Right lobe of liver (tissue), 6 donors: Measurements from ENCODE around the gene IPO13. TPM values are rescaled to one million over a fixed set of nuclear protein-coding genes. Genes with fewer than 3 reads are reported as not detected.
A peak's percentile ranks its signal among the peaks of the same experiment; 100 is the strongest.

ENCODE experiments used
- ATAC-seq, 4 donors: fragments of 200-7000 bp; cut with Tn5 transposase; one replicate each; pipeline ENCODE4 v1.9.1; 2020; ENCODE audit warnings: mild to moderate bottlenecking in 4 of 4, moderate library complexity in 4 of 4
- DNase-seq, 3 donors: peaks; one replicate each; pipeline ENCODE4 v3.0.0-alpha.2; 2020
- H3K27ac ChIP-seq, 3 donors: fragments of 200-600 bp; one replicate each; pipeline ENCODE4 v1.8.0; 2022
- H3K27me3 ChIP-seq, 2 donors: fragments of 200-600 bp; one replicate each; pipeline ENCODE4 v1.8.0; 2022
- H3K36me3 ChIP-seq, 4 donors: fragments of 200-600 bp; sonication (generic) in 1 of 4; one replicate each; pipeline versions ENCODE4 v1.5.1 to v1.8.0; 2017 to 2022; ENCODE audit warnings: control low read depth in 1 of 4
- H3K4me1 ChIP-seq, 4 donors: fragments of 200-600 bp; sonication (generic) in 1 of 4; one replicate each; pipeline versions ENCODE4 v1.5.1 to v1.8.0; 2017 to 2022; ENCODE audit warnings: control low read depth in 1 of 4
- H3K4me3 ChIP-seq, 3 donors: fragments of 200-600 bp; one replicate each; pipeline ENCODE4 v1.8.0; 2022
- H3K9me3 ChIP-seq, 4 donors: fragments of 200-600 bp; sonication (generic) in 1 of 4; one replicate each; pipeline versions ENCODE4 v1.5.1 to v1.8.0; 2017 to 2022; ENCODE audit warnings: control low read depth in 1 of 4
- CTCF ChIP-seq, 4 donors: fragments of 200-600 bp in 3 of 4; fragments of 450-650 bp in 1 of 4; IDR thresholded peaks; one replicate each; pipeline versions ENCODE4 v1.5.1 to v1.8.0; 2016 to 2022; ENCODE audit warnings: antibody characterized with exemption in 4 of 4, mild to moderate bottlenecking in 2 of 4
- POLR2A ChIP-seq: fragments of 450-650 bp; IDR thresholded peaks from one replicate; pipeline ENCODE4 v1.6.1; 2017; ENCODE audit warnings: antibody characterized with exemption, mild to moderate bottlenecking
- WGBS: methylation state at CpG from one replicate; pipeline ENCODE4 v1.1.6; 2018; ENCODE audit warnings: low coverage, low lambda C conversion rate; ENCODE audit not compliant: insufficient coverage; ENCODE audit errors: missing lambda C conversion rate; 5-methylcytosine and 5-hydroxymethylcytosine counted together
- intact Hi-C, 2 donors: fragments of 100-400 bp; cut with DNase I; formaldehyde crosslinking; loops; one replicate each; pipeline versions ENCODE4 v1.11.2 to v1.14.1; 2022
- total RNA-seq, 6 experiments: library from RNA; depleted of rRNA in 2 of 6; stranded (reverse); fragments of >200 nt in 2 of 6; fragmentation: NEBNext Ultra II Directional in 3 of 6; extraction: Animal tissue kit (Norgen Biotek cat#: 25700) in 3 of 6; gene quantifications; one replicate each; pipeline versions ENCODE4 v1.1.0 to v1.2.4, GENCODE V29; 2016 to 2023
- donor health status: DM: no; HTN: yes; CAD: no.
- donor health status: DM: no; HTN: no; CAD: no.
- donor health status: DM: no; HTN: no; CAD: no.
- donor health status: DM: no; HTN: yes; CAD: no.
- donor health status: DM: no; HTN: yes; CAD: no.

The IPO13 gene
- total RNA-seq, 6 experiments from 2014 or later, result 12.4 to 18.9 (median 14.8) TPM

GRCh38 chr1:43931711-43932660 is 14.8 kb upstream of the IPO13 start:
- Histone ChIP-seq H3K9me3 (no peaks in the 10 kb centered on the region), H3K27ac (no peak overlapping the region), H3K4me3 (no peak overlapping the region), H3K27me3 (no peaks in the 10 kb centered on the region), H3K36me3 (no peaks in the 10 kb centered on the region), H3K4me1 (peaks cover 0 to 19% (median 3%) of the 10 kb centered on the region in 4 donors)
- intact Hi-C loops, result loop anchor here (5.0 to 10.0 kb wide), 2 partner anchors 167 to 170 kb away; no protein-coding TSS in a partner anchor
- DNase-seq (no peak), ATAC-seq (no peak)
- WGBS, result 100% methylated on average over 1 of the region's 13 CpGs
- TF ChIP-seq POLR2A (no peak), CTCF (IDR thresholded peaks at IDR 0.05) (no peak)

GRCh38 chr1:43932786-43933385 is 13.9 kb upstream of the IPO13 start:
- ATAC-seq, result peak in 1 of 4 donors; percentile 1
- H3K4me1 ChIP-seq, result peaks cover 0 to 19% (median 3%) of the 10 kb centered on the region in 4 donors
- no peaks in the 10 kb centered on the region for H3K27me3 ChIP-seq
- TF ChIP-seq POLR2A (no peak), CTCF (IDR thresholded peaks at IDR 0.05) (no peak)
- no peaks in the 10 kb centered on the region for H3K36me3 ChIP-seq
- no peak overlapping the region for H3K27ac ChIP-seq
- 63% methylated on average over 4 of the region's 8 CpGs for WGBS
- peak overlapping the region in 2 of 3 donors; percentile 27 to 29 for H3K4me3 ChIP-seq
- intact Hi-C loops, result loop anchor here (5.0 to 10.0 kb wide), 2 partner anchors 168 to 171 kb away; no protein-coding TSS in a partner anchor
- H3K9me3 ChIP-seq, result no peaks in the 10 kb centered on the region
- DNase-seq, result no peak

- no peak for TF ChIP-seq POLR2A
- TF ChIP-seq CTCF (IDR thresholded peaks at IDR 0.05), result no peak
- peak; percentile 19 to 40 (median 36) for ATAC-seq
- no peaks in the 10 kb centered on the region for H3K36me3 ChIP-seq
- peak within 1 kb of the TSS in 2 of 3 donors; percentile 27 to 29 for H3K4me3 ChIP-seq
- no peaks in the 10 kb centered on the region for H3K9me3 ChIP-seq
- H3K27me3 ChIP-seq, result no peaks in the 10 kb centered on the region
- WGBS, result 4% methylated on average over 20 of the region's 42 CpGs
- peak in 1 of 3 donors; percentile 43 for DNase-seq
- no peak within 1 kb of the TSS for H3K27ac ChIP-seq
- intact Hi-C loops, result loop anchor here (5.0 to 10.0 kb wide), 2 partner anchors 169 to 171 kb away; no protein-coding TSS in a partner anchor
- peaks cover 0 to 19% (median 3%) of the 10 kb centered on the region in 4 donors for H3K4me1 ChIP-seq
Measured at GRCh38 chr1:43933386-43934100, 13.2 kb upstream of the IPO13 start, which contains the start of gene ARTN. Gene ARTN, plus strand, starts transcription at chr1:43933801. Its CDS starts 1,856 bp downstream, at chr1:43935657.
